Peyer's patch (tissue), 4 donors: ENCODE data around the gene GTF3C1.

Source experiments
- CTCF ChIP-seq, 6 experiments: fragments of 450-650 bp in 4 of 6; fragments of 200-600 bp in 2 of 6; sonication (generic) in 1 of 6; IDR thresholded peaks; one replicate each; pipeline ENCODE4 v1.5.1; 2017 to 2019; ENCODE audit warnings: antibody characterized with exemption in 6 of 6, mild to moderate bottlenecking in 3 of 6, moderate library complexity in 1 of 6
- POLR2A ChIP-seq, 2 donors: fragments of 450-650 bp; IDR thresholded peaks; one replicate each; pipeline ENCODE4 v1.5.1; 2017; ENCODE audit warnings: antibody characterized with exemption in 2 of 2, mild to moderate bottlenecking in 2 of 2, moderate library complexity in 2 of 2

DNA sequence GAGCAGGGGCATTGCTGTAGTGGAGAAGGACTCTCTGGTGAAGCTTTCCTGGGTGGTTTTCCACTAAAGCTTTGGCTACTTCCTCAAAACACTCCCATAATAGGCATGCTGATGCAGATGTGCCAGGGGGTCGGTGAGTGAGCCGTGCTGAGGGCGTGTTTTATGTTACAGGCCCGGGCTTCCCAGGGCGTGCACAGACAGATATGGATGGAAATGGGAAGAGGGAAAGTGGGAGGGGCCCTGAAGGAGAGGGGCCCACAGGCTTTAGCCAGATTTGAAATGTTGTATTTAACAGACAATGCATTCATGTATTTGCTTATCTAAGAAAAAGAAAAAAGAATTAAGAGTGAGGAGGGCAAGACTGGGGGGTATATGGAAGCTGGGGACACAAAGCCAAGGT is 91.5 kb downstream of the GTF3C1 start:
- TF ChIP-seq CTCF (IDR thresholded peaks at IDR 0.05) = no peak
- no peak for TF ChIP-seq POLR2A (IDR thresholded peaks at IDR 0.05)
